GM23338 (cell line): Measurements from ENCODE around the gene TNIP2. TPM values are rescaled to one million over a fixed set of nuclear protein-coding genes. Genes with fewer than 3 reads are reported as not detected.

Experiments
- ATAC-seq: fragments of 200-7000 bp; cut with Tn5 transposase; 3 replicates; pipeline ENCODE4 v1.9.1; 2020
- DNase-seq: peaks from one replicate; pipeline ENCODE4 v3.0.0-alpha.2; 2015; ENCODE audit warnings: low spot score
- H2AFZ ChIP-seq: fragments of 200-600 bp; sonication (generic); 2 replicates; pipeline ENCODE4 v1.8.0; 2016; ENCODE audit warnings: antibody characterized with exemption, mild to moderate bottlenecking, moderate library complexity
- H3F3A ChIP-seq: fragments of 200-600 bp; sonication (generic); replicated peaks from 2 replicates; pipeline ENCODE4 v1.8.0; 2017; ENCODE audit warnings: antibody characterized with exemption, mixed run types, low read depth
- H3K27ac ChIP-seq: fragments of 200-600 bp; sonication (generic); 2 replicates; pipeline ENCODE4 v1.6.1; 2016; ENCODE audit warnings: low read depth
- H3K27me3 ChIP-seq: fragments of 200-600 bp; sonication (generic); 2 replicates; pipeline ENCODE4 v1.8.0; 2016; ENCODE audit warnings: mild to moderate bottlenecking, mixed run types, moderate library complexity; ENCODE audit not compliant: insufficient read depth
- H3K36me3 ChIP-seq: fragments of 200-600 bp; sonication (generic); 2 replicates; pipeline ENCODE4 v1.8.0; 2016; ENCODE audit warnings: mild to moderate bottlenecking; ENCODE audit not compliant: insufficient read depth
- H3K4me1 ChIP-seq: fragments of 200-600 bp; sonication (generic); 2 replicates; pipeline ENCODE4 v1.8.0; 2016; ENCODE audit warnings: mild to moderate bottlenecking, moderate library complexity; ENCODE audit not compliant: insufficient read depth
- H3K4me2 ChIP-seq: fragments of 200-600 bp; sonication (generic); 2 replicates; pipeline ENCODE4 v1.7.1; 2017; ENCODE audit warnings: mixed run types
- H3K4me3 ChIP-seq: fragments of 200-600 bp; sonication (generic); 2 replicates; pipeline ENCODE4 v1.6.1; 2016; ENCODE audit warnings: mixed run types
- H3K79me2 ChIP-seq: fragments of 200-600 bp; sonication (generic); replicated peaks from 2 replicates; pipeline ENCODE4 v1.8.0; 2017; ENCODE audit warnings: mild to moderate bottlenecking; ENCODE audit not compliant: insufficient read depth
- H3K9me2 ChIP-seq: fragments of 200-600 bp; sonication (generic); 2 replicates; pipeline ENCODE4 v1.8.0; 2017; ENCODE audit not compliant: insufficient read depth
- H4K20me1 ChIP-seq: fragments of 200-600 bp; sonication (generic); replicated peaks from 2 replicates; pipeline ENCODE4 v1.8.0; 2017; ENCODE audit warnings: mild to moderate bottlenecking; ENCODE audit not compliant: insufficient read depth
- H3K27ac Mint-ChIP-seq: 2 replicates; pipeline ENCODE4 v1.8.0; 2020; ENCODE audit warnings: inconsistent platforms, mild to moderate bottlenecking, moderate library complexity, mixed read lengths
- H3K27me3 Mint-ChIP-seq: 3 replicates; pipeline ENCODE4 v1.8.0; 2022; ENCODE audit warnings: low read depth, mild to moderate bottlenecking, moderate library complexity, mixed read lengths, inconsistent platforms; ENCODE audit not compliant: insufficient read depth, poor library complexity
- H3K36me3 Mint-ChIP-seq: 3 replicates; pipeline ENCODE4 v1.8.0; 2021; ENCODE audit warnings: low read depth, mild to moderate bottlenecking, inconsistent platforms, moderate library complexity, mixed read lengths
- H3K4me1 Mint-ChIP-seq: 3 replicates; pipeline ENCODE4 v1.8.0; 2020; ENCODE audit warnings: mild to moderate bottlenecking, inconsistent platforms, mixed read lengths
- H3K4me3 Mint-ChIP-seq: 3 replicates; pipeline ENCODE4 v1.8.0; 2021; ENCODE audit warnings: moderate library complexity, mild to moderate bottlenecking, inconsistent platforms, mixed read lengths
- H3K9me3 Mint-ChIP-seq: 3 replicates; pipeline ENCODE4 v1.8.0; 2020; ENCODE audit warnings: moderate library complexity, mild to moderate bottlenecking, inconsistent platforms, mixed read lengths
- CREB1 ChIP-seq: fragments of 250-450 bp; sonication (Bioruptor Pico); IDR thresholded peaks from 2 replicates; pipeline ENCODE4 v1.5.0; 2020; ENCODE audit warnings: low read depth, mild to moderate bottlenecking, moderate library complexity
- CTCF ChIP-seq, 2 experiments: fragments of 200-600 bp in 1 of 2; sonication (generic) in 1 of 2; conservative IDR thresholded peaks; 2 replicates each; pipeline versions ENCODE4 v1.5.1 to v1.6.1; 2016 to 2017; ENCODE audit warnings: antibody characterized with exemption in 2 of 2, low read depth in 2 of 2, mild to moderate bottlenecking in 2 of 2, moderate library complexity in 1 of 2
- NANOG ChIP-seq: IDR thresholded peaks from 2 replicates; pipeline ENCODE4 v1.6.1; 2016; ENCODE audit warnings: antibody characterized with exemption, borderline replicate concordance
- polyA plus RNA-seq: library from polyadenylated mRNA; unstranded; fragments of >200 nt; fragmentation: Nextera tagmentation; extraction: Ambion mirVana; gene quantifications from 2 replicates; pipeline ENCODE4 v1.2.1, GENCODE V29; 2016
- total RNA-seq: library from RNA; depleted of rRNA; stranded (reverse); fragments of >200 nt; shearing (Covaris generic); gene quantifications from 2 replicates; pipeline ENCODE4 v1.2.3, GENCODE V29; 2014

Gene TNIP2
- total and polyA plus RNA-seq, 2 experiments from 2014 or later: 34.8 to 61.4 TPM

- H3K4me3 Mint-ChIP-seq: no peak overlapping the region
- Histone ChIP-seq H3K4me3 (no peak overlapping the region), H3K27me3 (no peaks in the 10 kb centered on the region), H3K27ac (no peak overlapping the region), H3K36me3 (peaks cover 16% of the 10 kb centered on the region), H3K9me2 (no peaks in the 10 kb centered on the region), H2AFZ (no peak overlapping the region), H3K4me2 (no peak overlapping the region), H3K4me1 (no peaks in the 10 kb centered on the region), H3F3A (no peaks in the 10 kb centered on the region; the same call in 1 of the 2 replicates), H4K20me1 (no peaks in the 10 kb centered on the region; the same call in 1 of the 2 replicates), H3K79me2 (peaks cover 2% of the 10 kb centered on the region)
- TF ChIP-seq CTCF (conservative IDR thresholded peaks at IDR 0.05; ENCODE audit: low read depth in 2 of 2): no peak
- H3K36me3 Mint-ChIP-seq: peaks cover 48% of the 10 kb centered on the region
- H3K4me1 Mint-ChIP-seq: no peaks in the 10 kb centered on the region; the same call in 2 of the 3 replicates
- H3K9me3 Mint-ChIP-seq: no peaks in the 10 kb centered on the region
- peak overlapping the region; percentile 26; the same call in 1 of the 2 replicates for H3K27ac Mint-ChIP-seq
- H3K27me3 Mint-ChIP-seq: peaks cover 4% of the 10 kb centered on the region
- DNase-seq (no peak), ATAC-seq (no peak)
Measured at GRCh38 chr4:2744576-2745270, 11.4 kb downstream of the TNIP2 start.

GRCh38 chr4:2743518-2744445 lies 12.4 kb downstream of the TNIP2 start:
- no peak overlapping the region for H3K4me3 Mint-ChIP-seq
- ATAC-seq: no peak
- no peaks in the 10 kb centered on the region; the same call in 2 of the 3 replicates for H3K4me1 Mint-ChIP-seq
- Histone ChIP-seq H3K27ac (no peak overlapping the region), H3K79me2 (no peaks in the 10 kb centered on the region), H3K36me3 (peaks cover 16% of the 10 kb centered on the region), H3K27me3 (no peaks in the 10 kb centered on the region), H3K4me3 (no peak overlapping the region), H2AFZ (no peak overlapping the region), H3K4me2 (no peak overlapping the region), H3K9me2 (no peaks in the 10 kb centered on the region), H4K20me1 (no peaks in the 10 kb centered on the region; the same call in 1 of the 2 replicates), H3K4me1 (no peaks in the 10 kb centered on the region), H3F3A (no peaks in the 10 kb centered on the region; the same call in 1 of the 2 replicates)
- no peak for TF ChIP-seq NANOG
- TF ChIP-seq CREB1 (CRISPR knock-in tag): no peak
- no peak for TF ChIP-seq CTCF (conservative IDR thresholded peaks at IDR 0.05; ENCODE audit: low read depth in 2 of 2)
- H3K27ac Mint-ChIP-seq: no peak overlapping the region
- H3K27me3 Mint-ChIP-seq: peaks cover 5% of the 10 kb centered on the region
- H3K9me3 Mint-ChIP-seq: no peaks in the 10 kb centered on the region
- peaks cover 48% of the 10 kb centered on the region for H3K36me3 Mint-ChIP-seq
- no peak for DNase-seq
